NCI-H1048 (cell line): ENCODE measurements around the gene FBXW9.
"Not testable (repeated sequence)": the region's sequence is repeated elsewhere in the genome, so short reads cannot be mapped to it uniquely, and the experiment has no call there.

ENCODE experiments used
- DNase-seq: peaks from one replicate; lab custom pipeline; 2025; lab: John Stamatoyannopoulos, UW

The FBXW9 gene

DNA sequence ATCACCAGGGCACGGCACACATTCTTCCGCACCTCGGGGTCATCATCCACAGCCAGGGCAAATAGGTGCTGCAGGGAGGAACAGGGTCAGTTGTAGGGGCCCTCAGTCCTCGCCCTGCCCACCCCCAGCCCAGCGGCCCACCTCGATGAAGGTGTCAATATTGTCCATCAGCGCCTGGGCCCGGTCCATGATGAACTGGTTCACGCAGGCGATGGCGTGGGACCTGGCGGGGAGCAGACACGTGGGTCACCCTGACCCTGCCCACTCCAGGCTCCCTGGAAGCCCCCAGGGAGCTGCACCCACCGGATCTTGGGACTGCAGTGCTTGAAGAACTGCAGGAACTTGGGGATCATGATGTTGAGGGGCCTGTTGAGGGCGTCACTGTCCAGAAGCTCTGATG, 18.7 kb upstream of the FBXW9 start:
- no peak for DNase-seq

DNA sequence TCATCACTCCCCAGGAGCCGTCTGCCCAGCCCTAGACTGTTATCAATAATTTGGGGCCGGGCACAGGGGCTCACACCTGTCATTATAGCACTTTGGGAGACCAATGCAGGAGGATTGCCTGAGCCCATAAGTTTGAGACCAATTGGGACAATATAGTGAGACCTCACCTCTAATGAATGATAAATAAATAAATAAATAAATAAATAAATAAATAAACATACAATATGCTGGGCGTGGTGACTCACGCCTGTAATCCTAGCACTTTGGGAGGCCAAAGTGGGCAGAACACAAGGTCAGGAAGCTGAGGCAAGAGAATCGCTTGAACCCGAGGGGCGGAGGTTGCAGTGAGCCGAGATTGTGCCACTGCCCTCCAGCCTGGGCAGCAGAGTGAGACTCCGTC, 16.9 kb upstream of the FBXW9 start:
- DNase-seq, result not testable (repeated sequence)

DNA sequence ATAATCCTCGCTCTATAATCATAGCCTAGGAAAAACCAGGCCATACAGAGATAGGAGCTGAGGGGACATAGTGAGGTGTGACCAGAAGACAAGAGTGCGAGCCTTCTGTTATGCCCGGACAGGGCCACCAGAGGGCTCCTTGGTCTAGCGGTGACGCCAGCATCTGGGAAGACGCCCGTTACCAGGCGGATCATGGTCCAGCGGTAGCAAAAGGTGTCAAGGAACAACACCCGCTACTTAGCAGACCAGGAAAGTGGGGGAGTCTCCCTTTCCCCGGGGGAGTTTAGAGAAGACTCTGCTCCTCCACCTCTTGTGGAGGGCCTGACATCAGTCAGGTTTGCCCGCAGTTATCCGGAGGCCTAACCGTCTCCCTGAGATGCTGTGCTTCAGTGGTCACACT, 15.6 kb upstream of the FBXW9 start:
- not testable (repeated sequence) for DNase-seq

DNA sequence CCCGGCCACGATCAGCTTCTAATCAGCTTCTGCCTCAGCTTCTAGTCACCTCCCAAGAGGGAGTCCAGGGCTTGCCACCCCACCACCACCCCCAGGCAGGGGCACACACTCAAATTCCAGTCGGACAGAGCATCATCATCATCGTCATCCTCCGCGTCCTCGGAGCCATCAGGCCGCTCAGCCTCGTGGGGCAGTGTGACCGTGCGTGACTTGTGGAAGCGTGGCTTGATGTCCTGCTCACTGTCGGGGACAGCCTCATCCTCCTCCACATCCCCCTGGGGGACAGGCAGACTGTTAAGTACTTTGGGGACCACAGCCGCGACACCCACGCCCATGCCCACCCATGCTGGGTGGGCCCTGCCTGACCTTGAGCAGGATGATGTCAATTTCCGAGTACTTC, 14.8 kb upstream of the FBXW9 start:
- DNase-seq, result no peak

DNA sequence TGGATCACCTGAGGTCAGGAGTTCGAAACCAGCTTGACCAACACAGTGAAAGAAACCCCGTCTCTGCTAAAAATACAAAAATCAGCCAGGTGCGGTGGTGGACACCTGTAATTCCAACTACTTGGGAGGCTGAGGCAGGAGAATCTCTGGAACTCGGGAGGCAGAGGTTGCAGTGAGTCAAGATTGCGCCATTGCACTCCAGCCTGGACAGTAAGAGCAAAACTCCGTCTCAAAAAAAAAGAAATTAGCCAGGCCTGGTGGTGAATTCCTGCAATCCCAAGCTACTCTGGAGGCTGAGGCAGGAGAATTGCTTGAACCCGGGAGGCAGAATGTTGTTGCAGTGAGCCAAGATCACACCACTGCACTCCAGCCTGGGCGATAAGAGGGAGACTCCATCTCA, 12.2 kb upstream of the FBXW9 start:
- no peak for DNase-seq

DNA sequence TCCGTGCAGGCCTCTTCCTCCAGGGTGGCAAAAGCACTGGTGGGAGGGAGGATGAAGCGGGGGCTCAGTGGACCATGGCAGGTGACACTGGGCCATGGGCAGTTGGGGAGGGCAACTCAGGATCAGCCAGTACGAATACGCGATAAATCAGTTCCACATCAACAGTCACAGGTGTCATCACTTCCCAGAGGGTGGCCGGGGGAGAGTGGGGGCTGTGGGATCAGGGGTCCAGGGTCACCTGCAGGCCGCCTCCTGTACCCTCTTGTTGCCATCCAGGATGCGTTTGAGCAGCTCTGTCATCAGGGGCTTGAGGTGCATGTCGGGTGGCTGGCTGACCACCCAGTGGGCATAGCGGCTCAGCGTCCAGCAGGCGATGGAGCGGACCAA, 9.9 kb upstream of the FBXW9 start:
- DNase-seq, result no peak

DNA sequence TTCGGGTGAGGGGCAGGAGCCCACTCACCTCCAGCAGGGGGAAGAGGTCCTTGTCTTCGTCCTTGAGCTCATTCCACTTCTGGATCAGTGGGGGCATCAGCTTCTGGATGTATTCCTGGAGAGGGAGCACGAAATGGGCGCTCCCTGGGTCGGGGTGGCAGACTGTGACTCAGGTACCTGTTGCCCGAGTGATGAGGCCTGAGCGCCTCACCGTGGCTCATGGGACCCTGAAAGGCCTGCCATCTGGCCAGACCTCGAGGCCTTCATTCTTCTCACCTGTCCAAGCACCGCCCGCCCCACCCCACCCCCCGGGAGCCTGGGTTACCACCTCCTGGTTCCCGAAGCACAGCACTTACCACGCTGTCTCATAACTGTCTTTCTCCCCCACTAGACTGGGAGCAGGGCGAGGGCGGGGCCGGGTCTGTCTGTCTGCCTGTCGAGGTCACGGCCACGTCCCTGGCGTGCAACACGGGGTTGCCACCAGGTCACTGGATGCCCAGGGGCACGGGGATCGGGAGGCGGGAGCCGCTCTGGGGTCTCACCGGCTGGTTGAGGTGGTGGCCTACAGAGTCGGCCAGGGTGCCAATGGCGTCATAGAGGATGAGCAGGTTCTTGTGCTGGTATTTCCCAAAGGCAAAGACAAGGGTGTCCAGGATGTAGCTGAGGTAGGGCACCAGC, 9.4 kb upstream of the FBXW9 start:
- no peak for DNase-seq

DNA sequence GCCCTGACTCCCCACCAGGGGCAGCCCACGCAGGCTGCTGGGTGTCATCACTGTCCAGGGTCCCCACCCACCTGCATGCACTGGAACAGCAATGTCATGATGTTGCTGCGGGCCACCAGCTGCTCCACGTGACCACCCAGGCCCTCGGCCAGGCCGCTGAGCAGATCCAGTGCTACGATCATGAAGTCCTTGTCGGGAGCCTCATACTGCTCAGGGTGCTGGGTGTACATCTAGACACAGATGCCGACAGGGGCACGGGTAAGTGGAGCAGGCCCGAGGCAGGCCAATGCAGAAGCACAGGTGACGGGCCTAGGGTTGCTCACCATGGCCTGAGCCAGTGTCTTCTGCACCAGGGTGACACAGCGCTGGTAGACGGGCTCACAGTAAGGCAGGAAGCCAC, 8.7 kb upstream of the FBXW9 start:
- DNase-seq, result no peak

DNA sequence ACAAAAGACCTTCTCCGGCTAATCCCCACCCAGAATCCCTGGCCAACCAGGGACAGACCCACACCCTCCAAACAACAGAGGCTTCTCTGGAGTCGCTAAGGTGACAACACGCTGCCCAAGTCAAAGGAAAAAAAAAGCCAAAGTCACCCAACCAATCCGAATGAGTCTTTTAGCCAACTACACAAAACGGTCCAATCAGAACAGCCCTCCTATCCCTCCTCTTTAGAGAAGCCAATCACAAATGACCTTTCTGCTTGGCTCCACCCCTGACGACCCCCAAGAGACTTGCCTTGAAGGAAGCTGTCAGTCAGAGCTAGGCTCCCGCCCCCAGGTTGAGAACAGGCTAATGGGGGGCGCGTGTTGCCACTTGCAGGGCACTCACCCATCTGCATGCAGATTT, 6.6 kb upstream of the FBXW9 start:
- DNase-seq, result peak; percentile 47

DNA sequence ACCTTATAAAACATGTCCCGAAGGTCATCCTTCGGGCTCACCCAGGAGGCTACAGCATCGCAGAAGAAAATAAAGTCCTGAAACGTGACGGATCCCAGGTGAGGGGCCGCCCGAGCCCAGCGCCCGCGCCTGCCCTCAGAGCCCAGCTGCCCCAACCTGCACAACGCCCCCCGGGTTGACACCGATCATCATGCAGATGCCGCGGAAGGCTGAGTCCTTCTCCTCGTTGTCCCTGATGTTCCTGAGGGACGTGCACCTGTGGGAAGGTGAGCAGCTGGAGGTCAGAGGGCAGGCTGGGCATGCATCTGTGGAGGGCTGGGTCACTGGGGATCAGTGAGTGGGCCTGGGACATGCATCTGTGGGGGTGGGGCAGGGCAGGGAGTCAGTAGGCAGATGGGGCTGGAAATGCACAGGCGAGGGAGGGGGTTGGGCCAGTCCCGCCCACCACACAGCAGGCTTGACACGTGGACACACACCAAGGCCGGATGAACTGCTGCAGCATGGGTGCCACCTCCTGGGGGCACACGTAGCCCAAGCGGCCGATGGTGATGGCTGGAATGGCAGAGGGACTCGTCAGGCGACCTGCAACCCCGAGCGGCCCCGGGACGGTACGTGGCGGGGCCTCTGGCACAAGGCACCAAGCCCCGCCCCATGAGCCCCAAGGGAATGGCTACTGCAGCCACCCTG, 5.3 kb upstream of the FBXW9 start:
- DNase-seq, result no peak

DNA sequence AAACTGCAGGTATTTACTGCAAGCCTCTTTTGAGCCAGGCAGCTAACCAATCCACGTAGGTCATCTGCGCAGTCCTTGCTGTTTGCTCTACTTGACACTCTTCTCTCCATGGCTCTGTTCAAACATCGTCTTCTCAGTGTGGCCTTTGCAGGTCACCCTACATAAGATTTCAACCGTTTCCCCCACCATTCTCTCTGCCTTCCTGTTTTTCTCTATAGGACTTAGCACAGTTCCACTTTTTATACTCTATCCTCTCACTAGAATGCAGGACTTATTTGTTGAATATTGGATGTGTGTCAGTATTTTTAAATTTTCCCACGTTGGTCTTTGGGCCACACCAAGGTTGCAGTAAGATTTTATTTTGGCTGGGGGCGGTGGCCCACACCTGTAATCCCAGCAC, 1.7 kb upstream of the FBXW9 start:
- DNase-seq, result no peak

DNA sequence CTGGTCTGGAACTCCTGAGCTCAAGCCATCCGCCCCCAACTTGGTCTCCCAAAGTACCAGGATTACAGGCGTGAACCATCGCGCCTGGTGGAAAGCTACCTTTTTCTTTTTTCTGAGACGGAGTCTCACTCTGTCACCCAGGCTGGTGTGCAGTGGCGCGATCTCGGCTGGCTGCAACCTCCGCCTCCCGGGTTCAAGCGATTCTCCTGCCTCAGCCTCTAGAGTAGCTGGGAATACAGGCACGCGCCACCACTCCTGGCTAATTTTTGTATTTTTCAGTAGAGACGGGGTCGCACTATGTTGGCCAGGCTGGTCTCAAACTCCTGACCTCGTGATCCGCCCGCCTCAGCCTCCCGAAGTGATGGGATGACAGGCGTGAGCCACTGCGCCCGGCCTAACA, 994 bp upstream of the FBXW9 start:
- DNase-seq, result not testable (repeated sequence)

DNA sequence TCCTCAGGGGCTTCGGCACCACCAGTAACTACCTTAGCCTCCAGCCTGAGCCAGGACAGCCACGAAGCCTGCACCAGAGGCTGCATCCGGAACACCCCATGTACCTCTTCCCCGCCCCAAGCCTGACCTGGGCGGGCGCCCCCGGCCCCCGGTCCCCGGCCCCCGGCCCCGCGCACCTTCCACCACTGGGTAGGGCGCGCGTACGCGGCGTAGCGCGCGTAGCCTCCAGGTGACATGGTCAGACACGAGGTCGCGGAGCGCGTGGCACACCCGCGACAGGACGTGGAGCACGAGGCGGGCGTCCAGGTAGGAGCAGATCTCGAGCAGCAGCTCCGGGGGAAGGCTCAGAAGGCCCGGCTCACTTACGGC, 450 bp downstream of the FBXW9 start:
- no peak for DNase-seq

DNA sequence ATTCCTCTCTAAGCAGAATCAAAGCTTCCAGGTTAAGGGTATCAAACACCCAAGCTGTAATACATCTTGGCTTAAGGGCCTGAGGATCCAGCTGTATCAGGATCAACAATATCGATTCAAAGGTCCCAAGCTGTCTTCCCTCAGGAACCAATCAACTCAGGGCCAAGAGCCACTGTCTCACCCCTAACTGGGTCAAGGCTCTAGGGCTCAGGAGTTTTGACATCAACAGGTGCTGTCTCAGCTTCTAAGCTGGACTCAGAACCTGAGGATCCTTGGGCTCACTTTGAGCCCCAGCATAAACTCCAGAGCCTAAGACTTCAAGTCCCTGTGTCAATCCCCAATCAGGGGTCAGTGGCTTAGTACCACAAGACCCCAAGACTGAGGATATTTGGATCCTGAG, 917 bp downstream of the FBXW9 start:
- DNase-seq, result no peak

DNA sequence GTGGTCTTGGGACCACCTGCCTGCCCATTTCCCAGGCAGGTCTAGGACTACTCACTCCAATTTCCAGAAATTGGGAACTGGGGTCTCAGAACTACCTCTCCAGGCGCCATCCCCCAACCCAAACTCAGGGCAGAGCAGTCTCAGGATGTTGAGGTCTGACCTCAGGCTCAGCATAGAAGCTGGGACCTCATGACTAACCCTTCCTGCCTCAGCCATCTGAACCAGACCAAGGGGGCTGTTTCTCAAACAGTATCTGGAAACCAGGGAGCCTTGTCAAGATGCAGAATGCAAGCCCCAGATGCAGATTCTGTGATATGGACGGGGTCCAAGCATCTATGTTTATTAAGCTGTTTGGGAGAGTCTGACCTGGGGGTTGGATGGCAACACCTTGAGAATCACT, 1.3 kb downstream of the FBXW9 start:
- DNase-seq, result no peak

DNA sequence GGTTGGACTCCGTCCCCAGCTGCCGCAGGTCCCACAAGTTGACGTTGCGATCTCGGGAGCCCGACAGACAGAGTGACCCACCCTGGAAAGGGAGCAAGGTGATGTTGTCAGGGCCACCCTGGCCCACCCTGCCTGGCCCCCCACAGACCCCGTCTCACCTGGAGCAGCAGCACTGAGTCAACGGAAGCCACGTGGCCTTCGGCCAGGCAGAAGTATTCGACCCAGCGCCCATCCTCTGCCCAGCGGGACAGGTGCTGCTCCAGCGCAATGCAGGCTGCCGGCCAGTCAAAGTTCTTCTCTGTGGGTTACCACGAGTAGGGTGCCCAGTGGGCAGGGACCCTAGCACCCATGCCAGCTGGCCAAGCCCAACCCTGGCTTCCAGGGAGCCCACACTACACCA, 1.8 kb downstream of the FBXW9 start:
- no peak for DNase-seq

DNA sequence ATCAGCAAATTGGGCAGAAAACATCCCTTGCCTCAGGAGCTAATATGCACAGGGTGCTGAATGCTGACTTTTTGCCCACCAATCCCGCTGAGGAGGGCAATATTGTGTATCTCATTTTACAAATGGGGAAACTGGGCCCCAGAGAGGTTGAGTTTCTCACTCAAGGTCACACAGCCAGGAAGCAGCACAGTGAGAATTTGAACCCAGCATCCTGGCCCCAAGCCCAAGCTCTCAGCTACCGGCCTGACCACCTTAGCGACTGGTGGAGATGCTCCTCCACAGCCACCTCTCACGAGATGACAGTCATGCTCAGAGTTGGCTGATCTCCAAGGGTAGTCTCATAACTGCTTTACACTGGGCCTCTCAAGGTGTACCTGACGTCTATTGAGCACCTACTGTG, 3.5 kb downstream of the FBXW9 start:
- no peak for DNase-seq

DNA sequence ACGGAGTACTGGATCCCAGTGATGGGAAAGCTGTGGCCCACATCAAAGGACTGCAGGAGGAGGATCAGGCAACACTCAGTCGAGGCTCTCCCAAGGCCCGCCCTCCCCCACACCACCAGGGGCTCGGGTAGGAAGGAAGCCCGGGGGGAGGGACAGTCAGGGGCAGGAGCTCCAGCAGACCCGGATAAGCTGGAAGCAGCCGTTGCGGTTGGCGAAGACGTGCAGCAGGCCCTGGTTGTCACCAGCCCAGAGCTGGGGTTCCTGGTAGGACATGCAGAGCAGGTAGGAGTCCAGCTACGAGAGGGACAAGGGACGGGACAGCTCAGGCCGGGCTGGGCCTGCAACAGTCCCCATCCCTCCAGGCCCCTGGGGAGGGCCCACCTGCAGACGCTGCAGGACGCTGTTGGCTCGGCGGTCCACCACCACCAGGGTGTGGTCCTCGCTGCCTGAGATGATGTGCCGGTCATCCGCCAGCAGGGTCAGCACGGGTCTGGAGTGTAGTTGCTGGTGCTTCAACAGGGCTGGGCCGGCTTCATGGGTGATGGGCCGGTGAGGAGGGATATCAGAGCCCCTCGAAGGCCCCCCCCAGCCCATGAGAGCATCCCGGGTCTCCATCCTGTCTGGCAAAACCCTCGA, 6.7 kb downstream of the FBXW9 start:
- DNase-seq, result no peak

DNA sequence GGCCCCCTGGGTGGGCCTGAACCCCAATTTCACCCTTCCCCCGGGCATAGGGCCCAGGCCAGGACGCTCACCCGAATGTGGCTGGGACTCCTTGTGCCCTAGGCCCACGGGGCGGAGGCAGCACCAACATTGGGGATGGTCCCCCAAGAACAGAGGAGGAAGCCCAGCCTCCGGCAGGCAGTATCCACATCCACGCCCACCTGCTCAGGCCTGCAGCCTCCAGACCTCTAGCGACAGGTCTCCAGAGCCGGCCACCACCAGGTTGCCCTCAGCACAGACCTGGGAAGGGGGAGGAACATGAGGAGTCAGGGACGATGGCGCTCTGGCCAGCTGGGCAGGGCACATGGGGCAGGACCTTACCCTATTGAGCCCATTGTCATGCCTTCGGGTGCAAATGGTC, 7.4 kb downstream of the FBXW9 start:
- no peak for DNase-seq

DNA sequence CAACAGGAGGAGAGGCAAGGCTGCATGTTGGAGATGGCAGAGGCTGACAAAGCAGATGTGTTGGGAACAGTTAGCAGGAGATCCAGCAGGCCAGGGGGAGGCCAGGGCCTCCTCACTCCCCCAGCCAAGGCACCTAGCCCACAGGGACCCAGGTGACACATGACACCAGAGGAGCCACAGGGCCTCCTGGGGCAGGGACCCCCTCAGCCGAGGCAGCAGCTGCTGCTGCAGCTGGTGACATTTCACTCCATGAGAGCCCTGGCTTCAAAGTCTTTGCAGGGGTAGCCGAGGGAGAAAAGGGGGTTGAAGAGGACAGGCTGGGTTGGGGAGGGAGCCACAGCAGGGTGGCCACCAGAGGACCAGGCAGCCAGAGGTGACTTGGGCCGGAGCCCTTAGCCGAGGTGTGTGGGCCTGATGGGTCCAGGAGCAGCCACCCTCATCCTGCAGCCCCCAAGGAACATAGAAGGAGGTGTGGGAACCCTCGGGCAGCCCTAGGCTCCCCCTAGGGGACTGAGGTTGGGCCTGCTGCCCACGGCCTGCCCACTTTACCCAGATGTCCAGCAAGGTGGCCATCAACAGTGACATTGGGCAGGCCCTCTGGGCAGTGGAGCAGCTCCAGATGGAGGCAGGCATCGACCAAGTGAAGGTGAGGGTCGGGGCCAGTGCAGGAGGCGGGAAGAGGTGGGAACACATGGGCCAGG, 8.8 kb downstream of the FBXW9 start, which contains the start of gene GNG14:
Gene GNG14 (plus strand): TSS at position 503 of the 701 bp plus-strand sequence. CDS start 51 bp downstream, at position 554.
- DNase-seq, result no peak

DNA sequence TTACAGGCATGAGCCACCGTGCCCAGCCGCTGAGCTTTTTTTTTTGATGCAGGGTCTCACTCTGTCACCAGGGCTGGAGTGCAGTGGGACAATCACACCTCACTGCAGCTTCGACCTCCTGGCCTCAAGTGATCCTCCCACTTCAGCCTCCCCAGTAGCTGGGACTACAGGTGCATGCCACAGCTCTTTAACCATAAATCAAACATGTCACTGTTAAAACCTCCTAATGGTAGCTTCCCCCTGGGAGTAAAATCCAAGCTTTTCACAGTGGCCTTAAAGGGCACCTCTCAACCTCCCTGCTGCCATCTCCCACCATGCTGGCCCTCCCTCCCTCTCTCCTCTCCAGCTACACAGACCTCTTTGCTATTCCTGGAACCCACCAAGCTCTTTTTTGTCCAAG, 10.6 kb downstream of the FBXW9 start:
- no peak for DNase-seq

DNA sequence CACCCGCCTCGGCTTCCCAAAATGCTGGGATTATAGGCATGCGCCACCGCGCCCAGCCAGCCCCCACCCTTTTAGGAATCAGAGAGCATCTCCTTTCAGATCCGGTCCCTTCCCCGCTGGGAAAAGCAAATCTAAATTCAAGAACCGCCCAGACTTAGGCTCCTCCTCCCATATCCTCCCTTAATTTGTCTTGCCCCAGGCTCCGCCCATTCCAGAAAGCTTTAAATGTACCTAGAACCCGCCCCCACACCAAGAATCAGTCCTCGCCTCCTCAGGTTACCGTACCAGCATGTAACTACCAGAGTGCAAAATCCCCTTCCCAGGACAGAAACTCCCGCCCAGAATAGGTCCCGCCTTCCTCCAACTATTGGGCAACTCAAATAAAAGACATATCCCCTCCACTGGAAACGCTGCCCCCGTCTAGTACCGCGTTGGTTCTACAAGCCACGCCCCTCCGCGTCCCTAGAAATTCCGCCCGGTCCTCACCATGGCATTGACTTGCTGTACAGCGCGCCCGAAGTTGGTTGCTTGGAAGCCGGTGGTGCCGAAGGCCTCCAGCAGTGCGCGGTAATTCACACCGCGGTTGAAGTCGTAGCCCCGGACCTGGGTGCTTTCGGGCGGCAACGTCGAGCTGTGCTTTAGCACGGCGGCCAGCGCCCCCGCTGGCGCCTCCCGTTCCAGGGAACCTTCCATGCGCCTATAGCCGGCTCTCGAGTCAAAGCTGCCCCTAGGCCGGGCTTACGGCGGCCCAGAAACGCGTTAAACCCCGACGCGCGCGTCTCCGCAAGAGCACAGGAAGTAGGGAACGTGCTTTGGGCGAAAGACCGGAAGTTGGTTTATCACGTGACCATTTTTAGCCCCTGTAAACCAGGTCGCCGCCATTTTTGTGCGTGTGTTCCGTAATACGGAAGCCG, 15.1 kb downstream of the FBXW9 start, which contains the start of gene DHPS:
Gene DHPS (minus strand): TSS at position 807 of the 914 bp plus-strand sequence. CDS start 114 bp downstream, at position 693.
- DNase-seq, result peak; percentile 94
